K562 (cell line): Measurements from ENCODE around the gene UBA1. TPM values are rescaled to one million over a fixed set of nuclear protein-coding genes. Genes with fewer than 3 reads are reported as not detected.

Source experiments
- ATAC-seq: fragments of 200-7000 bp; cut with Tn5 transposase; 3 replicates; pipeline ENCODE4 v1.9.1; 2020; ENCODE audit warnings: moderate library complexity
- BruUV-seq: library from RNA; stranded (reverse); fragments of 400-500 nt; replicated peaks from 2 replicates; lab custom pipeline; 2021; lab: Mats Ljungman, UMichigan
- CTCF ChIA-PET: fragments of 300-600 bp; formaldehyde crosslinking; extraction: SDS; loops from one replicate; lab custom pipeline; 2021; ENCODE audit warnings: low intra/inter-chr PET ratio; lab: Yijun Ruan, JAX
- POLR2A ChIA-PET: fragments of 300-600, 350-650 bp; sonication (Branson Sonifier 250); formaldehyde crosslinking; extraction: SDS; loops from one replicate; lab custom pipeline; 2021; ENCODE audit warnings: antibody characterized with exemption, inconsistent platforms; lab: Yijun Ruan, JAX
- DNase-seq, 4 experiments: peaks; one replicate each; pipeline versions ENCODE4 v3.0.0 to v3.0.0-alpha.2; 2011 to 2018; ENCODE audit warnings: low spot score in 3 of 4, mixed read lengths in 3 of 4; ENCODE audit errors: extremely low read depth in 1 of 4
- FAIRE-seq: peaks from 2 replicates; lab custom pipeline; 2011; peaks lifted over from hg19 to GRCh38; lab: Jason Lieb, UNC
- H2AFZ ChIP-seq: 2 replicates; pipeline ENCODE4 v1.6.0; 2011; ENCODE audit warnings: low read depth, low read length, control low read depth, inconsistent platforms
- H3K27ac ChIP-seq: fragments of 200-600 bp; 3 replicates; pipeline ENCODE4 v1.8.0; 2011; ENCODE audit warnings: low read depth, mild to moderate bottlenecking, control low read depth, inconsistent platforms, low read length, moderate library complexity, mixed read lengths; ENCODE audit errors: extremely low read depth
- H3K27me3 ChIP-seq, 2 experiments: fragments of 300-600 bp in 1 of 2; 2 replicates in 1 of 2; 3 replicates in 1 of 2; pipeline versions ENCODE4 v1.6.0 to v1.8.0; 2011; ENCODE audit warnings: inconsistent platforms in 2 of 2, low read length in 2 of 2, mild to moderate bottlenecking in 1 of 2, mixed read lengths in 1 of 2, moderate library complexity in 1 of 2; ENCODE audit not compliant: control insufficient read depth in 2 of 2, insufficient read depth in 2 of 2
- H3K36me3 ChIP-seq: fragments of 300-600 bp; 3 replicates; pipeline ENCODE4 v1.8.0; 2011; ENCODE audit warnings: mild to moderate bottlenecking, low read length, inconsistent platforms; ENCODE audit not compliant: control insufficient read depth, insufficient read depth
- H3K4me1 ChIP-seq, 2 experiments: fragments of 200-600 bp in 1 of 2; replicated peaks in 1 of 2; 2 replicates in 1 of 2; 3 replicates in 1 of 2; pipeline versions ENCODE4 v1.5.1 to v1.8.0; 2011; ENCODE audit warnings: inconsistent platforms in 2 of 2, low read length in 2 of 2, mild to moderate bottlenecking in 1 of 2, mixed read lengths in 1 of 2, moderate library complexity in 1 of 2; ENCODE audit not compliant: control insufficient read depth in 2 of 2, insufficient read depth in 2 of 2
- H3K4me2 ChIP-seq: 2 replicates; pipeline ENCODE4 v1.6.1; 2011; ENCODE audit warnings: low read length, control low read depth, inconsistent platforms, mixed read lengths; ENCODE audit not compliant: insufficient read depth
- H3K4me3 ChIP-seq: fragments of 200-600 bp; sonication (generic), shearing (Covaris generic); 2 replicates; pipeline ENCODE4 v1.5.1; 2016; ENCODE audit warnings: control low read depth, inconsistent platforms
- H3K79me2 ChIP-seq: fragments of 200-600 bp; 3 replicates; pipeline ENCODE4 v1.8.0; 2011; ENCODE audit warnings: low read length, inconsistent platforms; ENCODE audit not compliant: control insufficient read depth, insufficient read depth
- H3K9ac ChIP-seq, 2 experiments: 2 replicates each; pipeline versions ENCODE4 v1.6.0 to v1.6.1; 2011; ENCODE audit warnings: low read depth in 2 of 2, low read length in 2 of 2, control low read depth in 1 of 2, inconsistent platforms in 1 of 2, mild to moderate bottlenecking in 1 of 2, mixed read lengths in 1 of 2; ENCODE audit not compliant: insufficient read depth in 1 of 2
- H3K9me1 ChIP-seq: one replicate; pipeline ENCODE4 v1.6.0; 2011; ENCODE audit warnings: inconsistent platforms, mild to moderate bottlenecking, low read length, moderate library complexity; ENCODE audit not compliant: control insufficient read depth, insufficient read depth
- H3K9me3 ChIP-seq: replicated peaks from 2 replicates; pipeline ENCODE4 v1.5.1; 2011; ENCODE audit warnings: low read depth, low read length, inconsistent platforms; ENCODE audit not compliant: control insufficient read depth, insufficient read depth
- H4K20me1 ChIP-seq: replicated peaks from 2 replicates; pipeline ENCODE4 v1.6.1; 2011; ENCODE audit warnings: low read length, inconsistent platforms, mixed read lengths; ENCODE audit not compliant: control insufficient read depth, insufficient read depth
- GTF2F1 ChIP-seq: IDR thresholded peaks from 2 replicates; pipeline ENCODE4 v1.6.1; 2011; ENCODE audit warnings: low read depth, low read length, improper control_type of control experiment
- NCOA1 ChIP-seq: fragments of 450-650 bp; IDR thresholded peaks from 2 replicates; pipeline ENCODE4 v1.6.1; 2016; ENCODE audit warnings: low read depth
- PCBP1 ChIP-seq: fragments of 200-400 bp; formaldehyde crosslinking; IDR thresholded peaks from 2 replicates; pipeline ENCODE4 v1.6.1; 2018; ENCODE audit warnings: mild to moderate bottlenecking, low read depth, low read length; ENCODE audit not compliant: poor library complexity, severe bottlenecking
- POU5F1 ChIP-seq: fragments of 150-350 bp; IDR thresholded peaks from 2 replicates; pipeline ENCODE4 v1.6.1; 2014; ENCODE audit warnings: borderline replicate concordance, low read length, low read depth, mild to moderate bottlenecking; ENCODE audit not compliant: partially characterized antibody
- ZNF347 ChIP-seq: fragments of 450-650 bp; formaldehyde crosslinking; IDR thresholded peaks from 2 replicates; pipeline ENCODE4 v1.4.0; 2020; ENCODE audit warnings: low read depth, mild to moderate bottlenecking, moderate library complexity
- WGBS: fragments of 100-300 bp; shearing (Covaris generic); methylation state at CpG from one replicate; pipeline ENCODE4 v1.1.6; 2016; ENCODE audit warnings: low coverage, mixed read lengths; ENCODE audit not compliant: insufficient coverage; ENCODE audit errors: missing lambda C conversion rate; 5-methylcytosine and 5-hydroxymethylcytosine counted together
- in situ Hi-C: fragments of 300-500 bp; cut with MboI; formaldehyde crosslinking; loops from 4 replicates; pipeline ENCODE4 v1.15.0; 2018; ENCODE audit warnings: inconsistent platforms, mixed read lengths
- intact Hi-C: fragments of 100-400 bp; cut with micrococcal nuclease; formaldehyde crosslinking; loops from 2 replicates; pipeline ENCODE4 v1.14.2; 2022
- polyA plus RNA-seq, 8 experiments: library from polyadenylated mRNA; depleted of rRNA in 4 of 8; stranded (reverse) in 5 of 8; unstranded in 3 of 8; fragments of >200 nt; fragmentation: Nextera tagmentation in 2 of 8; fragmentation: Illumina TruSeq in 1 of 8; extraction: Ambion mirVana in 2 of 8; extraction: Trizol in 1 of 8; gene quantifications; 2 replicates each; pipeline versions ENCODE4 v1.2.1 to v1.2.3, GENCODE V29; 2011 to 2014; ENCODE audit warnings: inconsistent platforms in 1 of 8, missing spikeins in 1 of 8
- total RNA-seq, 7 experiments: library from RNA; depleted of rRNA in 6 of 7; stranded (reverse); fragments of >200 nt in 6 of 7; fragmentation: Illumina TruSeq in 2 of 7; extraction: Trizol in 2 of 7; gene quantifications; 2 replicates each; pipeline versions ENCODE4 v1.2.1 to v1.2.3, GENCODE V29; 2011 to 2021; ENCODE audit warnings: low replicate concordance in 1 of 7
- TF ChIP-seq, protein P1 (sequence below), 2 experiments: fragments of 450-650 bp; IDR thresholded peaks; 2 replicates each; pipeline ENCODE4 v1.6.1; 2016; ENCODE audit warnings: mild to moderate bottlenecking in 2 of 2, borderline replicate concordance in 1 of 2, low read depth in 1 of 2, moderate library complexity in 1 of 2
- TF ChIP-seq, protein P2 (sequence below): fragments of 450-650 bp; formaldehyde crosslinking; IDR thresholded peaks from 2 replicates; pipeline ENCODE4 v1.4.0; 2020; ENCODE audit warnings: mild to moderate bottlenecking

UBA1 gene
- total and polyA plus RNA-seq, 9 of the 15 experiments (the other 6 are each of a cell fraction or from before 2014, with no cell fraction given) = 32.0 to 174 (median 93.6) TPM

DNA sequence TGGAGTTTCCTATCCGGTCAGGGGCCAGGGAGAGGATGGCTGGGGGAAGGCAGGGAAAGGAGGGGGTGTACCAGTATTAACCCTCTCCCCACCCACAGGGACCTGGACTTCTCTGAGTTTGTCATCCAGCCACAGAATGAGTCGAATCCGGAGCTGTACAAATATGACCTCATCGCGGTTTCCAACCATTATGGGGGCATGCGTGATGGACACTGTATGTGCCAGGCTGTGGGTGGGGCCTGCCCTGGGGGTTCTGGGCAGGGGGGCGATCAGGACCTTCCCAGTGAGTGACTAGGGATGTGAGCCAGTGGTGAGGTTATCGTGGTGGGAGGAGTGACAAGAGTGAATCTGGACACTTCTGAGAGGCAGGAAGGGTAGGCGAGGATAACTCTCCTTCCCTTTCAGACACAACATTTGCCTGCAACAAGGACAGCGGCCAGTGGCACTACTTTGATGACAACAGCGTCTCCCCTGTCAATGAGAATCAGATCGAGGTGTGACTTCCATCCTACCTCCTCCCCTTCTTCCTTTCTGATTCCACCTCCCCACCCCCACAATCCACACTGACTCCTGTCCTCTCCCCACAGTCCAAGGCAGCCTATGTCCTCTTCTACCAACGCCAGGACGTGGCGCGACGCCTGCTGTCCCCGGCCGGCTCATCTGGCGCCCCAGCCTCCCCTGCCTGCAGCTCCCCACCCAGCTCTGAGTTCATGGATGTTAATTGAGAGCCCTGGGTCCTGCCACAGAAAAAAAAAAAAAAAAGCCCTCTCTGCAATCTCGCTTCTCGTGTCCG is 53.8 kb downstream of the UBA1 start:
- ATAC-seq = no peak
- in situ Hi-C loops = no loop called here
- Histone ChIP-seq H3K9me3 (no peaks in the 10 kb centered on the region), H4K20me1 (no peaks in the 10 kb centered on the region), H3K27ac (no peak overlapping the region), H3K4me1 (no peaks in the 10 kb centered on the region; a peak in 1 of 5 replicates), H3K9ac (no peak overlapping the region), H3K79me2 (no peaks in the 10 kb centered on the region), H3K4me3 (no peak overlapping the region), H2AFZ (no peak overlapping the region), H3K9me1 (no peaks in the 10 kb centered on the region), H3K27me3 (no peaks in the 10 kb centered on the region), H3K4me2 (no peak overlapping the region), H3K36me3 (no peaks in the 10 kb centered on the region)
- ChIA-PET CTCF (no interaction called here), POLR2A (interaction anchor here (0.6 kb wide), 1 partner anchor 916 kb away, joined by 4 read pairs; no protein-coding TSS in a partner anchor)
- WGBS = 59% methylated on average over 9 of the region's 23 CpGs
- TSS peak; percentile 53 for BruUV-seq
- intact Hi-C loops = no loop called here
- FAIRE-seq = no peak
- DNase-seq = no peak
- TF ChIP-seq, protein P1, sequence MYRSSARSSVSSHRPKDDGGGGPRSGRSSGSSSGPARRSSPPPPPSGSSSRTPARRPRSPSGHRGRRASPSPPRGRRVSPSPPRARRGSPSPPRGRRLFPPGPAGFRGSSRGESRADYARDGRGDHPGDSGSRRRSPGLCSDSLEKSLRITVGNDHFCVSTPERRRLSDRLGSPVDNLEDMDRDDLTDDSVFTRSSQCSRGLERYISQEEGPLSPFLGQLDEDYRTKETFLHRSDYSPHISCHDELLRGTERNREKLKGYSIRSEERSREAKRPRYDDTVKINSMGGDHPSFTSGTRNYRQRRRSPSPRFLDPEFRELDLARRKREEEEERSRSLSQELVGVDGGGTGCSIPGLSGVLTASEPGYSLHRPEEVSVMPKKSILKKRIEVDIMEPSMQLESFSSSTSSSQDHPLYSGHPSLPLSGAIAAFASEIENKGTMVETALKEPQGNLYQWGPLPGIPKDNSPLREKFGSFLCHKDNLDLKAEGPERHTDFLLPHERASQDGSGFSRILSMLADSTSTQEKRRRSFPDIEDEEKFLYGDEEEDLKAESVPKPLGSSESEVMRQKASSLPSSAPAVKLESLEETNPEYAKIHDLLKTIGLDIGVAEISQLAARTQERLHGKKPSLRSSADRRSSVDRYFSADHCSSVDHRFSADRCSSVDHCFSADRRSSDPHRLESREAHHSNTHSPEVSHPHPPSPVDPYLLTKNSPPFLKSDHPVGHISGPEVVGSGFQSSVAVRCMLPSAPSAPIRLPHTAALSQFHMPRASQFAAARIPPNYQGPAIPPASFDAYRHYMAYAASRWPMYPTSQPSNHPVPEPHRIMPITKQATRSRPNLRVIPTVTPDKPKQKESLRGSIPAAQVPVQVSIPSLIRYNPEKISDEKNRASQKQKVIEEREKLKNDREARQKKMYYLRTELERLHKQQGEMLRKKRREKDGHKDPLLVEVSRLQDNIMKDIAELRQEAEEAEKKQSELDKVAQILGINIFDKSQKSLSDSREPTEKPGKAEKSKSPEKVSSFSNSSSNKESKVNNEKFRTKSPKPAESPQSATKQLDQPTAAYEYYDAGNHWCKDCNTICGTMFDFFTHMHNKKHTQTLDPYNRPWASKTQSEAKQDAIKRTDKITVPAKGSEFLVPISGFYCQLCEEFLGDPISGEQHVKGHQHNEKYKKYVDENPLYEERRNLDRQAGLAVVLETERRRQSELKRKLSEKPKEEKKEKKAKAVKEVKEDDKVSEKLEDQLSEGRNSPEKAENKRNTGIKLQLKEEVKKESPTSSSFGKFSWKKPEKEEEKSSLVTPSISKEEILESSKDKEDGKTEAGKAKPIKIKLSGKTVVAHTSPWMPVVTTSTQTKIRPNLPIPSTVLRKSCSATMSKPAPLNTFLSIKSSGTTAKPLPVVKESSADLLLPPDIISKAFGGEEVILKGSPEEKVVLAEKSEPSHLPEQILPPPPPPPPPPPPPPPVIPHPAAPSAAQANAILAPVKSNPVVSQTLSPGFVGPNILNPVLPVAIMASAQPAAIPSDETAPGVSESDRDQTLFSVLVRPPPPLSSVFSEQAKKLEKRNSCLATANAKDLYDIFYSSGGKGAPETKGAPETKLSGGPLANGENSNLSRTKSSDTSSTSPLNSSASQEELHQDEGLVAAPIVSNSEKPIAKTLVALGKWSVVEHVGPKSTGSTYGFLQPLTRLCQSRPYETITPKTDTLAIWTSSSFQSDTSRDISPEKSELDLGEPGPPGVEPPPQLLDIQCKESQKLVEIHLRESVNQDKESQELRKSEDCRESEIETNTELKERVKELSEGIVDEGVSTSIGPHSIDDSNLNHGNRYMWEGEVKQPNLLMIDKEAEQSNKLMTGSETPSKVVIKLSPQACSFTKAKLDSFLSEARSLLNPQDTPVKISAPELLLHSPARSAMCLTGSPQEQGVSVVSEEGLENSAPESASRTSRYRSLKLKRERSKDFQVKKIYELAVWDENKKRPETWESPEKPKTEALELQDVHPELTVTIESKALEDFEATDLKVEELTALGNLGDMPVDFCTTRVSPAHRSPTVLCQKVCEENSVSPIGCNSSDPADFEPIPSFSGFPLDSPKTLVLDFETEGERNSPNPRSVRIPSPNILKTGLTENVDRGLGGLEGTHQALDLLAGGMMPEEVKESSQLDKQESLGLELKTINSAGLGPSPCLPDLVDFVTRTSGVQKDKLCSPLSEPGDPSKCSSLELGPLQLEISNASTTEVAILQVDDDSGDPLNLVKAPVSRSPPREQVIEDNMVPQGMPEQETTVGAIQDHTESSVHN (IDR thresholded peaks at IDR 0.05; ENCODE audit: borderline replicate concordance in 1 of 2, low read depth in 1 of 2) = no peak
- TF ChIP-seq POU5F1 (no peak), ZNF347 (CRISPR knock-in tag) (no peak), NCOA1 (no peak), PCBP1 (no peak), GTF2F1 (no peak)
- TF ChIP-seq, protein P2, sequence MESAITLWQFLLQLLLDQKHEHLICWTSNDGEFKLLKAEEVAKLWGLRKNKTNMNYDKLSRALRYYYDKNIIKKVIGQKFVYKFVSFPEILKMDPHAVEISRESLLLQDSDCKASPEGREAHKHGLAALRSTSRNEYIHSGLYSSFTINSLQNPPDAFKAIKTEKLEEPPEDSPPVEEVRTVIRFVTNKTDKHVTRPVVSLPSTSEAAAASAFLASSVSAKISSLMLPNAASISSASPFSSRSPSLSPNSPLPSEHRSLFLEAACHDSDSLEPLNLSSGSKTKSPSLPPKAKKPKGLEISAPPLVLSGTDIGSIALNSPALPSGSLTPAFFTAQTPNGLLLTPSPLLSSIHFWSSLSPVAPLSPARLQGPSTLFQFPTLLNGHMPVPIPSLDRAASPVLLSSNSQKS (CRISPR knock-in tag) = no peak
